Astrocyte of the spinal cord (primary cell): ENCODE data around the gene ADGRV1.

Experiments used
- DNase-seq: peaks from one replicate; pipeline ENCODE4 v3.0.0; 2011; ENCODE audit warnings: low read depth, low spot score
- H3K4me3 ChIP-seq: 2 replicates; pipeline ENCODE4 v1.5.1; 2011; ENCODE audit warnings: low read depth, mild to moderate bottlenecking, low read length, moderate library complexity
- in situ Hi-C: cut with HindIII; loops from 2 replicates; pipeline ENCODE4 v1.10.0; 2017; ENCODE audit warnings: low sequenced_read_pairs
- TF ChIP-seq, protein P1 (sequence below): IDR thresholded peaks from 2 replicates; pipeline ENCODE4 v1.5.1; 2012; ENCODE audit warnings: low read depth, mild to moderate bottlenecking, low read length, inconsistent platforms

ADGRV1 gene

DNA sequence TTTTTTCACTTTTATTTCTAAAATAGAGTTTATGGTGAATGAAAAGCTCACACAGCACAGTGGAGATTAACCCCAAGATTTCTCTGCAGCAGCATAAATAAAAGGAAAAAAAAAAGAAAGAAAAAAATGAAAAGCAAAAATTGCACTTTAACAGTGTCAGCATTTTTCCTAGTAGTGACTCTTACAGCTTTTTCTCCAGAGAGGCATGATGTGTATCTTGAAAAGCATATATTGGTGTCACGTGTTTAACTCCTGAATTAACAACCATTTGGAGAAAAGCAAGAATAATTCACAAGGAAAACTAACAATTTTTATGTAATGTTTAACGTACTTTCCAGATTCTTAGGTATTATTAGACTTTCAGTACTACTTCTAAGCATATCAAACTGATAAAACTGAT lies 67.9 kb downstream of the ADGRV1 start:
- H3K4me3 ChIP-seq = no peak overlapping the region
- no peak for DNase-seq
- TF ChIP-seq, protein P1, sequence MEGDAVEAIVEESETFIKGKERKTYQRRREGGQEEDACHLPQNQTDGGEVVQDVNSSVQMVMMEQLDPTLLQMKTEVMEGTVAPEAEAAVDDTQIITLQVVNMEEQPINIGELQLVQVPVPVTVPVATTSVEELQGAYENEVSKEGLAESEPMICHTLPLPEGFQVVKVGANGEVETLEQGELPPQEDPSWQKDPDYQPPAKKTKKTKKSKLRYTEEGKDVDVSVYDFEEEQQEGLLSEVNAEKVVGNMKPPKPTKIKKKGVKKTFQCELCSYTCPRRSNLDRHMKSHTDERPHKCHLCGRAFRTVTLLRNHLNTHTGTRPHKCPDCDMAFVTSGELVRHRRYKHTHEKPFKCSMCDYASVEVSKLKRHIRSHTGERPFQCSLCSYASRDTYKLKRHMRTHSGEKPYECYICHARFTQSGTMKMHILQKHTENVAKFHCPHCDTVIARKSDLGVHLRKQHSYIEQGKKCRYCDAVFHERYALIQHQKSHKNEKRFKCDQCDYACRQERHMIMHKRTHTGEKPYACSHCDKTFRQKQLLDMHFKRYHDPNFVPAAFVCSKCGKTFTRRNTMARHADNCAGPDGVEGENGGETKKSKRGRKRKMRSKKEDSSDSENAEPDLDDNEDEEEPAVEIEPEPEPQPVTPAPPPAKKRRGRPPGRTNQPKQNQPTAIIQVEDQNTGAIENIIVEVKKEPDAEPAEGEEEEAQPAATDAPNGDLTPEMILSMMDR = no peak
- in situ Hi-C loops = no loop called here

- no peak overlapping the region for H3K4me3 ChIP-seq
- TF ChIP-seq, protein P1 = no peak
- in situ Hi-C loops = no loop called here
- DNase-seq = no peak
Observed at GRCh38 chr5:90628492-90628891, 69.9 kb downstream of the ADGRV1 start.

- no peak overlapping the region for H3K4me3 ChIP-seq
- TF ChIP-seq, protein P1 = no peak
- in situ Hi-C loops = no loop called here
- DNase-seq = no peak
Observed at GRCh38 chr5:90632791-90633190, 74.2 kb downstream of the ADGRV1 start.

GRCh38 chr5:90636948-90637347 lies 78.4 kb downstream of the ADGRV1 start:
- TF ChIP-seq, protein P1 = no peak
- in situ Hi-C loops = no loop called here
- no peak for DNase-seq
- no peak overlapping the region for H3K4me3 ChIP-seq

DNA sequence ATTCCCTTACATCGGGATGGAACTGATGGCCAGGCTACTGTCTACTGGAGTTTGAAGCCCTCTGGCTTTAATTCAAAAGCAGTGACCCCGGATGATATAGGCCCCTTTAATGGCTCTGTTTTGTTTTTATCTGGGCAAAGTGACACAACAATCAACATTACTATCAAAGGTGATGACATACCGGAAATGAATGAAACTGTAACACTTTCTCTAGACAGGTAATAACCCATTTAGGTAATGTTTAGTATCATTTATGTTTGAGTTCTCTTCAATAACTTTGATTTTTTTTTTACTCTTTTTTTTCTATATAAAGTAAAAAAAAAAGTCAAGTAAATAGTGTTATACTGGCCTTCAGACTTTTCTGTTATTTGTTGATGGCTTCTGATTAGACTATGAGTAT lies 79.1 kb downstream of the ADGRV1 start:
- DNase-seq = no peak
- in situ Hi-C loops = no loop called here
- TF ChIP-seq, protein P1 = no peak
- H3K4me3 ChIP-seq = no peak overlapping the region

DNA sequence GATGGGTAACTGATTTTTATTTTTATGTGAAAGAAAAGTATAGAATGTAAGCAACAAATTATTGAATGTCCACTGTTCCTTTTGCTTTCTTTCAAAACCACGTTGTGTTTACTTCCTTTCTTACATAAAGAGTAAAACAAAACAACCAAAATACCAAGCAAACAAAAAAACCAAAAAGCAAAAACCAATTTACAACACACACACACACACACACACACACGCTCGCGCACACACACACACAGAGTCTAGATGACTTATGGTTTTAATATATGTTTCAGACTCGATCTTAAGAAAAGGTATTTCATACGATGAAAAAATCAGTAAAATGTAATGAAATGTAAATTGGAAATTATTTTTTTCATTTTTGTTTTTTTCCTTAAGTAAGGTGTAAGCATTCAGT lies 80.3 kb downstream of the ADGRV1 start:
- in situ Hi-C loops = no loop called here
- no peak for DNase-seq
- TF ChIP-seq, protein P1 = no peak
- H3K4me3 ChIP-seq = no peak overlapping the region

DNA sequence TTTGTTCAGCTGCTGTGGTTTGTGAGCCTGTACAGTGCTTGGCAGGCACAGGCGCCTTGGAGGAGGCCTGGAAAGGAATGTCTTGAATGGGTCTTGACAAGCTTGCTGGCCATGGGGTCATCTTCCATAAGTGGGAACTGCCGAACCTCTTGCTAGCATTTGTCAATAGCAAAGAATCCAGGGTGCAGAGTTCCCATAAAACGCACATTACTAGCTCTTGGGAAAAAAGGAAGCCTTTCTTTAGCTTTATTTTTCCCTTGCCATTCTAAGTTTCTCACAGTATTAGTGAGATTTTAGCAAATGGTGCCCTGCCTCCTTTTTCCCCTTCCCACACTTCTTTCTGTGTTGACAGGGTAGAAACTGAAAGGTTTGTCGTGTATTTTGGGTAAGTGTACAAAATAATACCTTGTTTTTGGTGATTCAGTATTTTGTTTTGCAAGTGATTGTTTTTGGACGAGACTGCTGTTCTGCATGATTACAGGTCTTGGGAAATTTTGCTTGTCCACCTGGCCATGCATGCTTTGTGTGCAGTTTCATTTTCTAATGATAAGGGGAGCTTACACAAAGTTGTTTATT lies 82.0 kb downstream of the ADGRV1 start:
- DNase-seq = peak; percentile 65
- in situ Hi-C loops = no loop called here
- TF ChIP-seq, protein P1 = no peak
- no peak overlapping the region for H3K4me3 ChIP-seq
